HG03066 (cell line): Measurements from ENCODE around the gene MRPL51.
"Not testable (repeated sequence)": the region's sequence is repeated elsewhere in the genome, so short reads cannot be mapped to it uniquely, and the experiment has no call there.

ENCODE experiments used
- ATAC-seq: cut with Tn5 transposase; IDR thresholded peaks from one replicate; pipeline ENCODE4 v1.9.1; 2021; ENCODE audit warnings: low read depth; ENCODE audit not compliant: unreplicated experiment

The MRPL51 gene

DNA sequence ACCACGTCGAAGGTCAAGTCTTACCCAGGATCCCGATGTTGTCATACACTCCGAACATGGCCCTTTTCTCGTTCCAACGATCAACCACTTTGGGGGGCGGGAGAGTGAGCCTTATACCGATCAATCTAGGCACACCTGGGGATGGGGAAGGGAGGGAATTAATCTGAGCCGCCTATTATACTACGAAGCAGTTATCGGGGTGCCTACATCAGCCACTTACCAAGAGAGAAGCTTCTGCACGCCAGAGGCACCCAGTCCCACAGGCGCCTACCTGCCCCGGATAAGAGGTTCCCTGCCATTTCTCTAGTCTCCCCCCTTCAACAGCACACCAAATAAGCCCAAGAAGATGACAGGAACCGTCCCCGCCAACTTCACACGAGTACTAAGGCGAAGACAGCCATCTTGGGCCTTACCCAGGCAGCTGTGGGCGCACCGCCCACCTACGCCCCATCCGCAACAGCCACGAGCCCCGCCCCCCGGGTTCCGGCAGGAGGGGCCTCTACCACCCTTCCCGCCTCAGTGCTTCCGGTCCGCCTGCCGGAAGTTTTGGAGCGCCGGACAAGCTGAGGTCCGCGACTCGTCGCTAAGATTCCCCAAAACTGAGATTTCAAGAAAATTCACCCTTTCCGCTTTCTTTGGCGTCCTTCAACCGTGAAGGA is at the start of gene MRPL51:
Gene MRPL51, minus strand, starts transcription at position 425 of the 659 bp plus-strand sequence. Its CDS starts 126 bp downstream, at position 299.
- peak; percentile 55 for ATAC-seq

DNA sequence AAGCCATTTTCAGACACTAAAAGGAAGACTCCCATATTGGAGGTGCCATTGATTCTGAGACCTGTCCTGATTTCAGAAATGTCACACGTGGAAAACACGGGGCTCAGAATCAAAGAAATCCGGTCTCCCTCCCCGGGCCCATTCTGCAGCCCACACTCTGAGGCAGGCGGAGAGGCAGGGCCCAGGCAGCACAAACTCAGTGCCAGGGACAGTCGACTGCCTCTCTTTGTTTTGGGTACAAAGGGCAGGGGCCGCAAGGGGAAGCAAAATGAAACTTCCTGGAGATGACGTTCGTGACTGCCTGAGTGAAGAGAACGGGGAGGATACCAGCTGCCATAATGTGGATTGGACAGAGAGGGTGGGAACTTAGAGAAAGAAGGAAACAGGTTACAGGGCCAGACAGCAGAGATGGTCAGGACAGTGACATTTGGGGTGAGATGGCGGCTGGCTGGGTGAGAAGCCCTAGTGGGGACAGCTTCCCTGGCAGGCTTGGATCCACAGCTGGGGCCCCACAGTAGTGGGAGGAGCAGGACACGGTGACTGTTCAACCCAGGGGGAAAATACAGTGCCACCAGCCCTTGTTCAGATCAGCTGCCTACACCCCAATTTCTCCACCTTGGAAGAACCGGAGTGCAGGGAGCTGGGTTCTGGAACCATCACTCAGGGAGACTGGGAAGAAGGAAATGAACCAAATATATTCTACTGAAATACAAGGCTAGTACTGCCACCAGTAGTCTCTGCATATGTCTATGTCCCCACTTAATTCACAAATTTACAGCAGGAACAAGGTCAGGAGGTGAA is 49.3 kb upstream of the MRPL51 start:
- no peak for ATAC-seq

DNA sequence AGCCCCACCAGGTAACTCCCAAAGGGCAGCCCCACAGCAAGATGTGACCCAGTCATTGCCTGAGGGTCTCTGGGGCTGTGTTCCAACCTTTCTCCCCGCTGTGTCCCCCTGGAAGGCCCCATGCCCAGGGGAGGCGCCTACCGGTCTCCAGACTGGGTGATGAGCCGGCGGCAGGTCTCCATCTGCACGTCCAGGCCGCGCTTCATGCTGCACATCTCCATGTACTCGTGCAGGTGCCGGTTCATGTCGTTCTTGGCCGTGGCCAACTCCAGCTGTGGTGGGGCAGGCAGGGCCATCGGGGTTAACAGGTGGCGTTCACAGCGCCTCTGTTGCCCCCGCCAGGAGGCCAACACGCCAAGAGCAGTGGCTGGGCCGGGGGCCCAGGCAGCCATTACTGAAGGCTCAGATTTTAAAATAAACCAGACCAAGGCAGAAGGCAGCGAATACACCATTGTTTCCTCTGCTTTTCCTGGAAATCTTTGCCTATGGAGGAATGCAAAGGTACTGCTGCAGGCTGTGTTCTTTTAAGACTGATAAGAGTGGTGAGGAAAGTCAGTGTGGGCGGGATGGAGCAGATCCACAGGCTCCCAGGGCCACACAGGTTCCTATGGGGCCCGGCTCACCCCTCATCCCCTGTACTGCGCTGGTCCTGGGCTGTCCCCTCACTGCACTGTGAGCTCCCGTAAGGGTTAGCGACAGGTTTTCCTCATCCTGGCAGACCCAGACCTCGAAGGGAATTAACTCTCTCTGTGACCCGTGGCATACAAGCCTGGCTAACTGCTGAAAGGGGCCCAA is 48.5 kb upstream of the MRPL51 start:
- ATAC-seq = no peak

DNA sequence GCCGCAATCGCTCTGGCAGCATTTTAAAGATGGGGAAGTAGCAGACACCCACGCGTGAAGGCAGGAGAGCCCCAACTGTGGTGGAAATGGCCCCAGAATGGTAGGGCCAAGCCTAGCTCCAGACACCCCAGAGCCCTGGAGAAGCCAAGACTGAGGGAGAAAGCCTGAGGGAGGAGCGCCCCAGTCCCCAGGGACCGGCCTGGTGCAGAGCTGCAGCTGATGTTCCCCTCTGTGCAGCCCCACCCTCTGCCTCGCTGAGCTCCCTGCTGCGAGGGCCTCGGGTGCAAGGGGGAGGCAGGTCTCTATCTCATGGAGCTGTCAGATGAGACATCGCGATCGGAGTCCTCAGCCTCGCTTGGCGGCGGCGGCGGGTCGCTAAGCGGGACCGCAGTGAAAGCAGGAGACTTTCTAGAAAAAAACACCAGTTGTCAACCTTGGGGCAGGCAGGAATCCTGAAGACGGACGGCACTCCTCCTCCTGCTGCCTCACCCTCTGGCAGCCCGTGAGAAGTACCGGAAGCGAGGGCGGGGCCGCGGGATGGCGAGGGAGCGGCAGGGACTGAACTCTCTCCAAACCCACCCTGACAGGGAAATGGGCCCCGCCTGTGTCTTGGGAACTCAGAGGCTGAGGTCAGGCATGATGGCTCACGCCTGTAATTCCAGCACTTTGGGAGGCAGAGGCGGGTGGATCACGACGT is 47.3 kb upstream of the MRPL51 start:
- no peak for ATAC-seq

DNA sequence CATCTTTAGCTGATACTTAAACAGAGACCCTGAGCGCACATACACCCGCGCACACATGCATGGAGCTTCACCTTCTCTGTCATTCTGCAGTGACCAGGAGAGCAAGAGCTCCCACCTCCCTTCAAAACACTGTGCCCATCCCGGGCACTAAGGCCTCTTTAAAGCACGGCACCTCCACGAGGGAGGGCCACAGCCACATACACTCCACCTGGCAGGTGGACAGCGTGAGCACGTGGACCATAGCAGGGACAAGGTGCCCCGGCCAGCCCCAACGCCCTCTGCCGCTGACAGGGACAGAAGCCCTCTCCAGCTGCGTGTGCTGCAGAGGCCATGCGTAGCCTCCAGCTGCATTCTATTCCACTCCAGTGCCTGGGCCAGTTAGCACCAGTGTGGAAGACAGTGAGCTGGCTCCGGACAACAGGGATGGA is 46.7 kb upstream of the MRPL51 start:
- ATAC-seq = no peak

DNA sequence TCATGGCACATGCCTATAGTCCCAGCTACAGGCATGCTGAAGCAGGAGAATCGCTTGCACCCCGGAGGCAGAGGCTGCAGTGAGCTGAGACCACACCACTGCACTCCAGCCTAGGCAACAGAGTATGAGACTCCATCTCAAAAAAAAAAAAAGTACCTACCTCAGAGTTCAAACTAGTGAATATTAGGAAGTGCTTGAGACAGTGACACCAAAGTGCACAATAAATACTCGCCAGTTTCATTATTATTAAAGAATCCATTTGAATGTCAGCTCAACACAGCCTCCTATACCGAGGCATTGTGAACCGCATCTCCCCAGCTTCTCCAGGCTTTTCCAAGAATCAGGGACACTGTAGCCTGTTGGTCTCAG is 46.2 kb upstream of the MRPL51 start:
- ATAC-seq = no peak

DNA sequence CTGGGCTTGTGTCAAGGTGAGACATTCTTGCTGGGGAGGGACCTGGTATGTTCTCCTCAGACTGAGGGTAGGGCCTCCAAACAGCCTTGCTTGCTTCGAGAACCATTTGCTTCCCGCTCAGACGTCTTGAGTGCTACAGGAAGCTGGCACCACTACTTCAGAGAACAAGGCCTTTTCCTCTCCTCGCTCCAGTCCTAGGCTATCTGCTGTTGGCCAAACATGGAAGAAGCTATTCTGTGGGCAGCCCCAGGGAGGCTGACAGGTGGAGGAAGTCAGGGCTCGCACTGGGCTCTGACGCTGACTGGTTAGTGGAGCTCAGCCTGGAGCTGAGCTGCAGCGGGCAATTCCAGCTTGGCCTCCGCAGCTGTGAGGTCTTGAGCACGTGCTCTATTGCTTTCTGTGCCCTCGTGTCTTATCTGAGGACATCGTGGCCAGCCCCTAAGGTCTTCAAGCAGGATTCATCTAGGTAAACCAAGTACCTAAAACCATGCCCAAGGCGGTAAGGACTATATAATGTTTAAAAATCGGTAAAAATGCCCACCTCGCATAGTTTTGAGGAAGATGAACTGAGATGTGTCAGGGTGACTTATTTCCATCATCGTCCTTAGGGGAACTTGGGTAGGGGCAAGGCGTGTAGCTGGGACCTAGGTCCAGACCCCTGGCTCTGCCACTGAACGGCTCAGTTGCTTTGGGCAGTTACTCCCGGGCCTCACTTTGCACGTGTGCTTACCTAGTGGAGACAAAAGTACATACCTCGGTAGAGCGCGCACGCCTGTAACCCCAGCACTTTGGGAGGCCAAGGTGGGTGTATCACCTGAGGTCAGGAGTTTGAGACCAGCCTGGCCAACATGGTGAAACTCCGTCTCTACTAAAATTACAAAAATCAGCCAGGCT is 45.6 kb upstream of the MRPL51 start:
- no peak for ATAC-seq

DNA sequence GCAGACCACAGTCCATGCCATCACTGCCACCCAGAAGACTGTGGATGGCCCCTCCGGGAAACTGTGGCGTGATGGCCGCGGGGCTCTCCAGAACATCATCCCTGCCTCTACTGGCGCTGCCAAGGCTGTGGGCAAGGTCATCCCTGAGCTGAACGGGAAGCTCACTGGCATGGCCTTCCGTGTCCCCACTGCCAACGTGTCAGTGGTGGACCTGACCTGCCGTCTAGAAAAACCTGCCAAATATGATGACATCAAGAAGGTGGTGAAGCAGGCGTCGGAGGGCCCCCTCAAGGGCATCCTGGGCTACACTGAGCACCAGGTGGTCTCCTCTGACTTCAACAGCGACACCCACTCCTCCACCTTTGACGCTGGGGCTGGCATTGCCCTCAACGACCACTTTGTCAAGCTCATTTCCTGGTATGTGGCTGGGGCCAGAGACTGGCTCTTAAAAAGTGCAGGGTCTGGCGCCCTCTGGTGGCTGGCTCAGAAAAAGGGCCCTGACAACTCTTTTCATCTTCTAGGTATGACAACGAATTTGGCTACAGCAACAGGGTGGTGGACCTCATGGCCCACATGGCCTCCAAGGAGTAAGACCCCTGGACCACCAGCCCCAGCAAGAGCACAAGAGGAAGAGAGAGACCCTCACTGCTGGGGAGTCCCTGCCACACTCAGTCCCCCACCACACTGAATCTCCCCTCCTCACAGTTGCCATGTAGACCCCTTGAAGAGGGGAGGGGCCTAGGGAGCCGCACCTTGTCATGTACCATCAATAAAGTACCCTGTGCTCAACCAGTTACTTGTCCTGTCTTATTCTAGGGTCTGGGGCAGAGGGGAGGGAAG is 44.7 kb upstream of the MRPL51 start:
- not testable (repeated sequence) for ATAC-seq

DNA sequence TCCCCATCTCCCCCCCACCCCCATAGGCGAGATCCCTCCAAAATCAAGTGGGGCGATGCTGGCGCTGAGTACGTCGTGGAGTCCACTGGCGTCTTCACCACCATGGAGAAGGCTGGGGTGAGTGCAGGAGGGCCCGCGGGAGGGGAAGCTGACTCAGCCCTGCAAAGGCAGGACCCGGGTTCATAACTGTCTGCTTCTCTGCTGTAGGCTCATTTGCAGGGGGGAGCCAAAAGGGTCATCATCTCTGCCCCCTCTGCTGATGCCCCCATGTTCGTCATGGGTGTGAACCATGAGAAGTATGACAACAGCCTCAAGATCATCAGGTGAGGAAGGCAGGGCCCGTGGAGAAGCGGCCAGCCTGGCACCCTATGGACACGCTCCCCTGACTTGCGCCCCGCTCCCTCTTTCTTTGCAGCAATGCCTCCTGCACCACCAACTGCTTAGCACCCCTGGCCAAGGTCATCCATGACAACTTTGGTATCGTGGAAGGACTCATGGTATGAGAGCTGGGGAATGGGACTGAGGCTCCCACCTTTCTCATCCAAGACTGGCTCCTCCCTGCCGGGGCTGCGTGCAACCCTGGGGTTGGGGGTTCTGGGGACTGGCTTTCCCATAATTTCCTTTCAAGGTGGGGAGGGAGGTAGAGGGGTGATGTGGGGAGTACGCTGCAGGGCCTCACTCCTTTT is 44.0 kb upstream of the MRPL51 start:
- ATAC-seq = no peak

DNA sequence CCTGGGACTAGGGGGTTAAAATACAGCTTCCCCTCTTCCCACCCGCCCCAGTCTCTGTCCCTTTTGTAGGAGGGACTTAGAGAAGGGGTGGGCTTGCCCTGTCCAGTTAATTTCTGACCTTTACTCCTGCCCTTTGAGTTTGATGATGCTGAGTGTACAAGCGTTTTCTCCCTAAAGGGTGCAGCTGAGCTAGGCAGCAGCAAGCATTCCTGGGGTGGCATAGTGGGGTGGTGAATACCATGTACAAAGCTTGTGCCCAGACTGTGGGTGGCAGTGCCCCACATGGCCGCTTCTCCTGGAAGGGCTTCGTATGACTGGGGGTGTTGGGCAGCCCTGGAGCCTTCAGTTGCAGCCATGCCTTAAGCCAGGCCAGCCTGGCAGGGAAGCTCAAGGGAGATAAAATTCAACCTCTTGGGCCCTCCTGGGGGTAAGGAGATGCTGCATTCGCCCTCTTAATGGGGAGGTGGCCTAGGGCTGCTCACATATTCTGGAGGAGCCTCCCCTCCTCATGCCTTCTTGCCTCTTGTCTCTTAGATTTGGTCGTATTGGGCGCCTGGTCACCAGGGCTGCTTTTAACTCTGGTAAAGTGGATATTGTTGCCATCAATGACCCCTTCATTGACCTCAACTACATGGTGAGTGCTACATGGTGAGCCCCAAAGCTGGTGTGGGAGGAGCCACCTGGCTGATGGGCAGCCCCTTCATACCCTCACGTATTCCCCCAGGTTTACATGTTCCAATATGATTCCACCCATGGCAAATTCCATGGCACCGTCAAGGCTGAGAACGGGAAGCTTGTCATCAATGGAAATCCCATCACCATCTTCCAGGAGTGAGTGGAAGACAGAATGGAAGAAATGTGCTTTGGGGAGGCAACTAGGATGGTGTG is 43.1 kb upstream of the MRPL51 start:
- no peak for ATAC-seq

DNA sequence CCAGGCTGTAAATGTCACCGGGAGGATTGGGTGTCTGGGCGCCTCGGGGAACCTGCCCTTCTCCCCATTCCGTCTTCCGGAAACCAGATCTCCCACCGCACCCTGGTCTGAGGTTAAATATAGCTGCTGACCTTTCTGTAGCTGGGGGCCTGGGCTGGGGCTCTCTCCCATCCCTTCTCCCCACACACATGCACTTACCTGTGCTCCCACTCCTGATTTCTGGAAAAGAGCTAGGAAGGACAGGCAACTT is 42.6 kb upstream of the MRPL51 start:
- no peak for ATAC-seq

DNA sequence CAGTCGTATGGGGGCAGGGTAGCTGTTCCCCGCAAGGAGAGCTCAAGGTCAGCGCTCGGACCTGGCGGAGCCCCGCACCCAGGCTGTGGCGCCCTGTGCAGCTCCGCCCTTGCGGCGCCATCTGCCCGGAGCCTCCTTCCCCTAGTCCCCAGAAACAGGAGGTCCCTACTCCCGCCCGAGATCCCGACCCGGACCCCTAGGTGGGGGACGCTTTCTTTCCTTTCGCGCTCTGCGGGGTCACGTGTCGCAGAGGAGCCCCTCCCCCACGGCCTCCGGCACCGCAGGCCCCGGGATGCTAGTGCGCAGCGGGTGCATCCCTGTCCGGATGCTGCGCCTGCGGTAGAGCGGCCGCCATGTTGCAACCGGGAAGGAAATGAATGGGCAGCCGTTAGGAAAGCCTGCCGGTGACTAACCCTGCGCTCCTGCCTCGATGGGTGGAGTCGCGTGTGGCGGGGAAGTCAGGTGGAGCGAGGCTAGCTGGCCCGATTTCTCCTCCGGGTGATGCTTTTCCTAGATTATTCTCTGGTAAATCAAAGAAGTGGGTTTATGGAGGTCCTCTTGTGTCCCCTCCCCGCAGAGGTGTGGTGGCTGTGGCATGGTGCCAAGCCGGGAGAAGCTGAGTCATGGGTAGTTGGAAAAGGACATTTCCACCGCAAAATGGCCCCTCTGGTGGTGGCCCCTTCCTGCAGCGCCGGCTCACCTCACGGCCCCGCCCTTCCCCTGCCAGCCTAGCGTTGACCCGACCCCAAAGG is 42.1 kb upstream of the MRPL51 start:
- no peak for ATAC-seq

DNA sequence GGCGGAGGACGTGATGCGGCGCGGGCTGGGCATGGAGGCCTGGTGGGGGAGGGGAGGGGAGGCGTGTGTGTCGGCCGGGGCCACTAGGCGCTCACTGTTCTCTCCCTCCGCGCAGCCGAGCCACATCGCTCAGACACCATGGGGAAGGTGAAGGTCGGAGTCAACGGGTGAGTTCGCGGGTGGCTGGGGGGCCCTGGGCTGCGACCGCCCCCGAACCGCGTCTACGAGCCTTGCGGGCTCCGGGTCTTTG is 41.6 kb upstream of the MRPL51 start:
- no peak for ATAC-seq

DNA sequence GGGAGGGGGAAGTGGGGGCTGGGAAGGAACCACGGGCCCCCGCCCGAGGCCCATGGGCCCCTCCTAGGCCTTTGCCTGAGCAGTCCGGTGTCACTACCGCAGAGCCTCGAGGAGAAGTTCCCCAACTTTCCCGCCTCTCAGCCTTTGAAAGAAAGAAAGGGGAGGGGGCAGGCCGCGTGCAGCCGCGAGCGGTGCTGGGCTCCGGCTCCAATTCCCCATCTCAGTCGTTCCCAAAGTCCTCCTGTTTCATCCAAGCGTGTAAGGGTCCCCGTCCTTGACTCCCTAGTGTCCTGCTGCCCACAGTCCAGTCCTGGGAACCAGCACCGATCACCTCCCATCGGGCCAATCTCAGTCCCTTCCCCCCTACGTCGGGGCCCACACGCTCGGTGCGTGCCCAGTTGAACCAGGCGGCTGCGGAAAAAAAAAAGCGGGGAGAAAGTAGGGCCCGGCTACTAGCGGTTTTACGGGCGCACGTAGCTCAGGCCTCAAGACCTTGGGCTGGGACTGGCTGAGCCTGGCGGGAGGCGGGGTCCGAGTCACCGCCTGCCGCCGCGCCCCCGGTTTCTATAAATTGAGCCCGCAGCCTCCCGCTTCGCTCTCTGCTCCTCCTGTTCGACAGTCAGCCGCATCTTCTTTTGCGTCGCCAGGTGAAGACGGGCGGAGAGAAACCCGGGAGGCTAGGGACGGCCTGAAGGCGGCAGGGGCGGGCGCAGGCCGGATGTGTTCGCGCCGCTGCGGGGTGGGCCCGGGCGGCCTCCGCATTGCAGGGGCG is 41.0 kb upstream of the MRPL51 start, which contains the start of gene GAPDH:
Gene GAPDH, plus strand, starts transcription at position 595 of the 772 bp plus-strand sequence. CDS start 316 bp downstream, outside the sequence.
- ATAC-seq = peak; percentile 63

DNA sequence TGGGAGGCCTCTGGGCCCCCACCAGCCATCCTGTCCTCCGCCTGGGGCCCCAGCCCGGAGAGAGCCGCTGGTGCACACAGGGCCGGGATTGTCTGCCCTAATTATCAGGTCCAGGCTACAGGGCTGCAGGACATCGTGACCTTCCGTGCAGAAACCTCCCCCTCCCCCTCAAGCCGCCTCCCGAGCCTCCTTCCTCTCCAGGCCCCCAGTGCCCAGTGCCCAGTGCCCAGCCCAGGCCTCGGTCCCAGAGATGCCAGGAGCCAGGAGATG is 40.5 kb upstream of the MRPL51 start:
- ATAC-seq = peak; percentile 6

DNA sequence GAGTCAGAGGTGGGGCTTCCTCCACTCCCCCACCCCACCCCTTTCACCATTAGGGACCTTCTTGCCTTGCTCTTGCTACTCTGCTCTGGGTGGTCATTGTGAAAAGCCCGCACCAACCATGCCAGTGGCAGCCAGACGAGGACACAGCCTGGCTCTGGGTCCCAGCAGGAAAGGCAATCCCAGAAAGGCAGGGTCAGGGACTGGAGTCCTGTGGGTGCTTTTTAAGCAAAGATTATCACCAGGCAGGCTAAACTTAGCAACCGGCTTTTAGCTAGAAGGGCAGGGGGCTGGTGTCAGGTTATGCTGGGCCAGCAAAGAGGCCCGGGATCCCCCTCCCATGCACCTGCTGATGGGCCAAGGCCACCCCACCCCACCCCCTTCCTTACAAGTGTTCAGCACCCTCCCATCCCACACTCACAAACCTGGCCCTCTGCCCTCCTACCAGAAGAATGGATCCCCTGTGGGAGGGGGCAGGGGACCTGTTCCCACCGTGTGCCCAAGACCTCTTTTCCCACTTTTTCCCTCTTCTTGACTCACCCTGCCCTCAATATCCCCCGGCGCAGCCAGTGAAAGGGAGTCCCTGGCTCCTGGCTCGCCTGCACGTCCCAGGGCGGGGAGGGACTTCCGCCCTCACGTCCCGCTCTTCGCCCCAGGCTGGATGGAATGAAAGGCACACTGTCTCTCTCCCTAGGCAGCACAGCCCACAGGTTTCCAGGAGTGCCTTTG is 40.0 kb upstream of the MRPL51 start:
- peak; percentile 16 for ATAC-seq
